NOMO-1 (cell line): ENCODE results near the gene STXBP4.

Experiments used
- DNase-seq, 2 experiments: peaks; one replicate each; lab custom pipeline; 2025; ENCODE audit not compliant: unreplicated experiment in 2 of 2; lab: John Stamatoyannopoulos, UW

Gene STXBP4

GRCh38 chr17:55110521-55110920 is 142.0 kb downstream of the STXBP4 start:
- DNase-seq: no peak

- DNase-seq: no peak
Observed at GRCh38 chr17:55114283-55114682, 145.7 kb downstream of the STXBP4 start.

GRCh38 chr17:55116440-55116914 is 147.9 kb downstream of the STXBP4 start:
- no peak for DNase-seq

- DNase-seq: no peak
Observed at GRCh38 chr17:55117164-55117563, 148.6 kb downstream of the STXBP4 start.

GRCh38 chr17:55120651-55121050 is 152.1 kb downstream of the STXBP4 start:
- no peak for DNase-seq

- DNase-seq: no peak
Observed at GRCh38 chr17:55121268-55121667, 152.7 kb downstream of the STXBP4 start.

- no peak for DNase-seq
Observed at GRCh38 chr17:55122114-55122513, 153.5 kb downstream of the STXBP4 start.

GRCh38 chr17:55124730-55125360 is 156.3 kb downstream of the STXBP4 start:
- no peak for DNase-seq

GRCh38 chr17:55133583-55133982 is 165.0 kb downstream of the STXBP4 start:
- DNase-seq: no peak

- DNase-seq: no peak
Observed at GRCh38 chr17:55134486-55135157, 166.1 kb downstream of the STXBP4 start.

GRCh38 chr17:55140809-55141208 is 172.2 kb downstream of the STXBP4 start:
- DNase-seq: no peak

GRCh38 chr17:55144518-55144917 is 176.0 kb downstream of the STXBP4 start:
- no peak for DNase-seq

- DNase-seq: no peak
Observed at GRCh38 chr17:55149485-55149884, 180.9 kb downstream of the STXBP4 start.

GRCh38 chr17:55152236-55152635 is 183.7 kb downstream of the STXBP4 start:
- no peak for DNase-seq

- DNase-seq: no peak
Observed at GRCh38 chr17:55154101-55154500, 185.5 kb downstream of the STXBP4 start.

GRCh38 chr17:55155856-55156560 is 187.4 kb downstream of the STXBP4 start:
- no peak for DNase-seq

- DNase-seq: no peak
Observed at GRCh38 chr17:55157165-55157564, 188.6 kb downstream of the STXBP4 start.

GRCh38 chr17:55158439-55158838 is 189.9 kb downstream of the STXBP4 start:
- no peak for DNase-seq

- DNase-seq: no peak
Observed at GRCh38 chr17:55159251-55159650, 190.7 kb downstream of the STXBP4 start.

GRCh38 chr17:55160501-55160900 is 191.9 kb downstream of the STXBP4 start:
- no peak for DNase-seq

GRCh38 chr17:55161935-55162555 is 193.5 kb downstream of the STXBP4 start:
- no peak for DNase-seq
